ENCODE data around the gene PHLPP2. TPM values are rescaled to one million over a fixed set of nuclear protein-coding genes. Genes with fewer than 3 reads are reported as not detected.

The PHLPP2 gene
- total and polyA plus RNA-seq, 8 donors, result 6.1 to 8.5 (median 7.0) TPM

DNA sequence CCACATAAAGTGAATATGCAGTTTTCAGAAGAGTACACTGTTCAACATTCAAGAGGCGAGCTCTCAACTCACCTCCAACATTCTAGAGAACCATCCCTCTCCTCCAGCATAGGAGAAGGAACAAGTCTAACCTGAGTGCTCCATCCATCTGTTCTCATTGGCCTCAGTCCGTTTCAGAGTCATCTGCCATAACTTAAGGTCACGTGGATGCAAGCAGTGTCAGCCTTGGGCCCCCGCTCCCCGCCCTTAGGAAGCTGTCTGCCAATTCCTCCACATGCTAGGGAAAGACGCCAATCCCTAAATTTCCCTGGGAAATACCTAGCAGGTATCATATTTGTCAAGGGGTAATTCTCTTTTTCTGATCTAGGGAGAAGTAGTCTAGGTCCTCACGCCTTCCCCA, 77.1 kb downstream of the PHLPP2 start:
- no peak for TF ChIP-seq CTCF (IDR thresholded peaks at IDR 0.05)
- Histone ChIP-seq H3K9me3 (no peaks in the 10 kb centered on the region), H3K4me3 (no peak overlapping the region), H3K27me3 (no peaks in the 10 kb centered on the region), H3K4me1 (no peaks in the 10 kb centered on the region), H3K27ac (no peak overlapping the region), H3K36me3 (peaks cover 0 to 24% of the 10 kb centered on the region in 2 donors)
- no peak for DNase-seq
- no peak for ATAC-seq
- intact Hi-C loops (cut with DNase I), result no loop called here

DNA sequence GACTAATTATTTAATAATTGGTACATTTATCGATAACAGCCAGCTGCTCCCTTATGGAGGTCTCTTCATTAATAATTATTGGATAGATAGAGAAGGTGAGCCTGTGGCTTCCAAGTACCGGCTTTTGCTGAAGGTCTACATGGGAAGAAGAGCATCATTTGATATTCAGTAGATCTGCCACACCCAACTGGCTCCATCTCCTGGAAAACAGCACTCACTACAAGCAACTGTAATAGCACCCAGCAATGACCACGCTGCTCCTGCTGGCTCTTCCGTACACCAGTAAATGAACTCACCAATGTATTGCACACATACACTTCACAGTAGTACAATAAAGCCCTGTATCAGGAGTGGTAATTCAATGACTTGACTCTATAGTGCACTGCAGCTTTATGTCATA, 79.1 kb downstream of the PHLPP2 start:
- peak; percentile 56 for ATAC-seq
- TF ChIP-seq CTCF (IDR thresholded peaks at IDR 0.05), result no peak

DNA sequence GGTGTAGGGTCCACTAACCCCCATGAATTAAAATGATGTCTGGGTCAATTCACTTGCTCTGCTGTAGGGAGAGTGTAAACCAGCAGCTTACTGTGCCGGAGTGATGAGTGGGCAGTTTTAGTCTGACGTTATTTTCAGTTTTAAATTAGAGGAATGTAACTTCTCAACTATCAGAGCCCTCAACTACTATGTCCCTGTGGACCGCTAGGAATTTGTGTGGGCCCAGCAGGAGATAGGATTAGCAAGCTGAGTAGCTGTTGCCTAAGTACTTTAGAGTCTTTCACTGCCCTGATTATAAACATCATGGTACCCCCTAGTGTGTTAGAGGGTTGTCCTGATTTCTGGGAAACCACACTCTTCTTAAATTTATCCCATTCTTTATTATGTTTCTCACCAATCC, 87.1 kb downstream of the PHLPP2 start:
- H3K4me3 ChIP-seq, result no peak overlapping the region
- no peaks in the 10 kb centered on the region for H3K9me3 ChIP-seq
- H3K27me3 ChIP-seq, result no peaks in the 10 kb centered on the region
- H3K36me3 ChIP-seq, result no peaks in the 10 kb centered on the region
- DNase-seq (no peak), ATAC-seq (no peak)
- intact Hi-C loops (cut with DNase I), result no loop called here
- no peak overlapping the region for H3K27ac ChIP-seq
- H3K4me1 ChIP-seq, result no peaks in the 10 kb centered on the region
- no peak for TF ChIP-seq CTCF (IDR thresholded peaks at IDR 0.05)

More for the DNA sequence above, 79.1 kb downstream of the PHLPP2 start:
- no peaks in the 10 kb centered on the region for H3K9me3 ChIP-seq
- no peak overlapping the region for H3K27ac ChIP-seq
- no peaks in the 10 kb centered on the region for H3K4me1 ChIP-seq
- H3K27me3 ChIP-seq, result no peaks in the 10 kb centered on the region
- H3K36me3 ChIP-seq, result peaks cover 0 to 17% of the 10 kb centered on the region in 2 donors
- intact Hi-C loops (cut with DNase I), result no loop called here
- DNase-seq, result no peak
- H3K4me3 ChIP-seq, result no peak overlapping the region

DNA sequence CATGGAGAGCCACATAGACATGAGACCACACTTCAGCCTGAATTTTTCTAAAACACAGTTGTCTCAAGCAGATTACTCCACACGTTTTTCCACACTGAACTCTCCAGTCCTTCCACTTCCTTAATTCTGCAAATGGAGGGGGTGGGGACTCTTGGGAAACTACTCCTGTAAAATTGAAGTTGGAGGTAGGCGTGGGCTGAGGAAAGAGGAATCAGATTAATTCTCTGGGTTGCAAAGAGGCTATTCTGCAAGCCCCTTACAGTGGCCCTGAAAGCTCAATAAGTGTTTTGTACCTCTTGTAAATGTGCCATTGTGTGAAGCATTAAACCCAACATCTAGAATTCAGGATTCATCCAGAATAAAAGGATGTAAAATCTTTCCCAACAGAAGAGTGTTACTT, 88.9 kb downstream of the PHLPP2 start:
- intact Hi-C loops (cut with DNase I), result no loop called here
- ATAC-seq, result peak; percentile 38
- Histone ChIP-seq H3K27me3 (no peaks in the 10 kb centered on the region), H3K9me3 (no peaks in the 10 kb centered on the region), H3K4me3 (no peak overlapping the region), H3K4me1 (no peaks in the 10 kb centered on the region), H3K36me3 (no peaks in the 10 kb centered on the region), H3K27ac (no peak overlapping the region)
- no peak for DNase-seq
- TF ChIP-seq CTCF (IDR thresholded peaks at IDR 0.05), result no peak

GRCh38 chr16:71631776-71632175, 92.7 kb downstream of the PHLPP2 start:
- H3K4me3 ChIP-seq, result no peak overlapping the region
- TF ChIP-seq CTCF (IDR thresholded peaks at IDR 0.05), result no peak
- no peak for ATAC-seq
- no peaks in the 10 kb centered on the region for H3K9me3 ChIP-seq
- intact Hi-C loops (cut with DNase I), result no loop called here
- peaks cover under 1 to 2% of the 10 kb centered on the region in 2 donors for H3K4me1 ChIP-seq
- H3K27ac ChIP-seq, result no peak overlapping the region
- peaks cover 7 to 17% of the 10 kb centered on the region in 2 donors for H3K27me3 ChIP-seq
- no peaks in the 10 kb centered on the region for H3K36me3 ChIP-seq
- DNase-seq, result no peak
